Astrocyte (in vitro differentiated cells and primary cell): ENCODE data around the gene ARF3. TPM values are rescaled to one million over a fixed set of nuclear protein-coding genes. Genes with fewer than 3 reads are reported as not detected.

ENCODE experiments used
- DNase-seq: peaks from one replicate; pipeline ENCODE4 v3.0.0-alpha.2; 2010; ENCODE audit warnings: low read depth
- FAIRE-seq: peaks from 2 replicates; lab custom pipeline; 2011; peaks lifted over from hg19 to GRCh38; lab: Jason Lieb, UNC
- H2AFZ ChIP-seq: 2 replicates; pipeline ENCODE4 v1.6.0; 2012; ENCODE audit warnings: low read depth, low read length, inconsistent platforms
- H3K27ac ChIP-seq: 2 replicates; pipeline ENCODE4 v1.5.1; 2011; ENCODE audit warnings: low read depth, low read length, inconsistent platforms
- H3K27me3 ChIP-seq: 2 replicates; pipeline ENCODE4 v1.6.0; 2011; ENCODE audit warnings: low read length, inconsistent platforms; ENCODE audit not compliant: insufficient read depth
- H3K36me3 ChIP-seq: 2 replicates; pipeline ENCODE4 v1.5.1; 2011; ENCODE audit warnings: low read length, inconsistent platforms; ENCODE audit not compliant: insufficient read depth
- H3K4me1 ChIP-seq: 2 replicates; pipeline ENCODE4 v1.5.1; 2011; ENCODE audit warnings: low read length, inconsistent platforms; ENCODE audit not compliant: insufficient read depth
- H3K4me2 ChIP-seq: 2 replicates; pipeline ENCODE4 v1.6.0; 2012; ENCODE audit warnings: low read length, inconsistent platforms
- H3K4me3 ChIP-seq: 2 replicates; pipeline ENCODE4 v1.5.1; 2011; ENCODE audit warnings: low read depth, mild to moderate bottlenecking, low read length, inconsistent platforms; ENCODE audit not compliant: insufficient read depth
- H3K79me2 ChIP-seq: 2 replicates; pipeline ENCODE4 v1.6.0; 2012; ENCODE audit warnings: mild to moderate bottlenecking, low read length, inconsistent platforms; ENCODE audit not compliant: insufficient read depth
- H3K9ac ChIP-seq: 2 replicates; pipeline ENCODE4 v1.6.0; 2012; ENCODE audit warnings: mild to moderate bottlenecking, low read length, inconsistent platforms
- H3K9me3 ChIP-seq: 2 replicates; pipeline ENCODE4 v1.5.1; 2012; ENCODE audit warnings: low read depth, mild to moderate bottlenecking, low read length, inconsistent platforms; ENCODE audit not compliant: insufficient read depth
- H4K20me1 ChIP-seq: 2 replicates; pipeline ENCODE4 v1.6.0; 2012; ENCODE audit warnings: low read length, inconsistent platforms; ENCODE audit not compliant: insufficient read depth
- H3K27ac Mint-ChIP-seq: one replicate; pipeline ENCODE4 v1.8.0; 2021; ENCODE audit warnings: mild to moderate bottlenecking, mixed read lengths; ENCODE audit not compliant: unreplicated experiment
- H3K27me3 Mint-ChIP-seq: one replicate; pipeline ENCODE4 v1.8.0; 2021; ENCODE audit warnings: low read depth, mixed read lengths; ENCODE audit not compliant: unreplicated experiment
- H3K36me3 Mint-ChIP-seq: one replicate; pipeline ENCODE4 v1.8.0; 2021; ENCODE audit warnings: low read depth, mixed read lengths; ENCODE audit not compliant: unreplicated experiment
- H3K4me1 Mint-ChIP-seq: one replicate; pipeline ENCODE4 v1.8.0; 2021; ENCODE audit warnings: low read depth, mixed read lengths; ENCODE audit not compliant: unreplicated experiment
- H3K4me3 Mint-ChIP-seq: one replicate; pipeline ENCODE4 v1.8.0; 2021; ENCODE audit warnings: mild to moderate bottlenecking, moderate library complexity, mixed read lengths; ENCODE audit not compliant: unreplicated experiment
- H3K9me3 Mint-ChIP-seq: one replicate; pipeline ENCODE4 v1.8.0; 2021; ENCODE audit warnings: mild to moderate bottlenecking, mixed read lengths; ENCODE audit not compliant: unreplicated experiment
- CTCF ChIP-seq: IDR thresholded peaks from 2 replicates; pipeline ENCODE4 v1.5.1; 2011; ENCODE audit warnings: low read depth, mild to moderate bottlenecking, inconsistent platforms, low read length, moderate library complexity; ENCODE audit not compliant: insufficient read depth
- EZH2 ChIP-seq: IDR thresholded peaks from 2 replicates; pipeline ENCODE4 v1.6.1; 2012; ENCODE audit warnings: mild to moderate bottlenecking, low read length, inconsistent platforms; ENCODE audit not compliant: insufficient read depth
- total RNA-seq: library from RNA; stranded (reverse); gene quantifications from 2 replicates; pipeline ENCODE4 v1.2.1, GENCODE V29; 2021

The ARF3 gene
- total RNA-seq, 1 donor from 2014 or later = 229 TPM

- Histone ChIP-seq H3K9me3 (no peaks in the 10 kb centered on the region), H2AFZ (no peak overlapping the region), H3K79me2 (peaks cover 30% of the 10 kb centered on the region), H3K4me1 (no peaks in the 10 kb centered on the region), H3K36me3 (peaks cover 50% of the 10 kb centered on the region), H3K4me2 (no peak overlapping the region), H3K27me3 (no peaks in the 10 kb centered on the region), H3K4me3 (no peak overlapping the region), H4K20me1 (peaks cover 84% of the 10 kb centered on the region), H3K27ac (no peak overlapping the region), H3K9ac (no peak overlapping the region)
- H3K4me1 Mint-ChIP-seq = peaks cover 19% of the 10 kb centered on the region
- no peaks in the 10 kb centered on the region for H3K27me3 Mint-ChIP-seq
- no peak overlapping the region for H3K4me3 Mint-ChIP-seq
- DNase-seq (no peak), FAIRE-seq (no peak)
- TF ChIP-seq CTCF (peak; percentile 20), EZH2 (no peak)
- no peak overlapping the region for H3K27ac Mint-ChIP-seq
- H3K36me3 Mint-ChIP-seq = peaks cover 23% of the 10 kb centered on the region
- H3K9me3 Mint-ChIP-seq = no peaks in the 10 kb centered on the region
Measured at GRCh38 chr12:48937170-48937569, 20.1 kb downstream of the ARF3 start.

GRCh38 chr12:48936379-48936979, 20.8 kb downstream of the ARF3 start:
- no peaks in the 10 kb centered on the region for H3K9me3 ChIP-seq
- no peak overlapping the region for H3K4me2 ChIP-seq
- TF ChIP-seq CTCF (peak; percentile 89), EZH2 (no peak)
- H2AFZ ChIP-seq = no peak overlapping the region
- H3K9ac ChIP-seq = no peak overlapping the region
- FAIRE-seq (no peak), DNase-seq (peak; percentile 33)
- Mint-ChIP-seq H3K4me3 (no peak overlapping the region), H3K9me3 (no peaks in the 10 kb centered on the region), H3K36me3 (peaks cover 23% of the 10 kb centered on the region), H3K27me3 (no peaks in the 10 kb centered on the region), H3K27ac (no peak overlapping the region), H3K4me1 (peaks cover 17% of the 10 kb centered on the region)
- no peaks in the 10 kb centered on the region for H3K4me1 ChIP-seq
- H3K27me3 ChIP-seq = no peaks in the 10 kb centered on the region
- H3K36me3 ChIP-seq = peaks cover 50% of the 10 kb centered on the region
- H3K79me2 ChIP-seq = peaks cover 23% of the 10 kb centered on the region
- no peak overlapping the region for H3K4me3 ChIP-seq
- no peak overlapping the region for H3K27ac ChIP-seq
- peaks cover 80% of the 10 kb centered on the region for H4K20me1 ChIP-seq

GRCh38 chr12:48934312-48934706, 23.0 kb downstream of the ARF3 start:
- Histone ChIP-seq H3K27me3 (no peaks in the 10 kb centered on the region), H3K27ac (no peak overlapping the region), H3K79me2 (peaks cover 8% of the 10 kb centered on the region), H3K36me3 (peaks cover 41% of the 10 kb centered on the region), H3K4me2 (no peak overlapping the region), H3K4me1 (no peaks in the 10 kb centered on the region), H2AFZ (no peak overlapping the region), H3K4me3 (no peak overlapping the region), H3K9ac (no peak overlapping the region), H3K9me3 (no peaks in the 10 kb centered on the region), H4K20me1 (peaks cover 66% of the 10 kb centered on the region)
- Mint-ChIP-seq H3K27me3 (no peaks in the 10 kb centered on the region), H3K9me3 (no peaks in the 10 kb centered on the region), H3K4me1 (peaks cover 9% of the 10 kb centered on the region), H3K36me3 (peaks cover 24% of the 10 kb centered on the region), H3K4me3 (no peak overlapping the region), H3K27ac (no peak overlapping the region)
- DNase-seq (no peak), FAIRE-seq (no peak)
- TF ChIP-seq EZH2 (no peak), CTCF (peak; percentile 15)
